Retinal pigment epithelial cell (primary cell): ENCODE data around the gene AFF4.

Experiments
- DNase-seq: peaks from one replicate; pipeline ENCODE4 v3.0.0-alpha.2; 2010; ENCODE audit warnings: low read depth
- H3K4me3 ChIP-seq: 2 replicates; pipeline ENCODE4 v1.5.1; 2011; ENCODE audit warnings: mild to moderate bottlenecking, low read length, control low read depth, moderate library complexity
- CTCF ChIP-seq: conservative IDR thresholded peaks from 2 replicates; pipeline ENCODE4 v1.5.1; 2011; ENCODE audit warnings: low read depth, low read length, control low read depth, inconsistent platforms

The AFF4 gene

GRCh38 chr5:132826424-132827082 is 136.9 kb downstream of the AFF4 start:
- no peak overlapping the region for H3K4me3 ChIP-seq
- no peak for TF ChIP-seq CTCF
- DNase-seq: no peak

GRCh38 chr5:132825834-132826391 is 137.5 kb downstream of the AFF4 start:
- no peak for DNase-seq
- no peak for TF ChIP-seq CTCF
- no peak overlapping the region for H3K4me3 ChIP-seq
